SW 1271 (cell line): Measurements from ENCODE around the gene ABCB6.
A peak's percentile ranks its signal among the peaks of the same experiment; 100 is the strongest.

Experiments
- DNase-seq, 2 experiments: peaks; one replicate each; lab custom pipeline; 2025; lab: John Stamatoyannopoulos, UW

The ABCB6 gene

GRCh38 chr2:219184121-219184520 is 34.6 kb downstream of the ABCB6 start:
- no peak for DNase-seq

GRCh38 chr2:219183151-219183772 is 35.5 kb downstream of the ABCB6 start:
- no peak for DNase-seq

- DNase-seq, result no peak
These were observed 36.2 kb downstream of the ABCB6 start for GRCh38 chr2:219182331-219183150.

GRCh38 chr2:219181531-219181930 is 37.2 kb downstream of the ABCB6 start:
- DNase-seq, result no peak

GRCh38 chr2:219180961-219181360 is 37.8 kb downstream of the ABCB6 start:
- DNase-seq, result no peak

- no peak for DNase-seq
These were observed 38.9 kb downstream of the ABCB6 start for GRCh38 chr2:219179601-219180465.

- DNase-seq, result peak in 1 of 2 experiments; percentile 29
These were observed 40.2 kb downstream of the ABCB6 start for GRCh38 chr2:219178377-219179175.

GRCh38 chr2:219177552-219178376 is 41.0 kb downstream of the ABCB6 start, which contains the start of gene RETREG2:
Gene RETREG2, plus strand, starts transcription at chr2:219178275. Its CDS starts 78 bp downstream, at chr2:219178353.
- DNase-seq, result peak; percentile 55 to 84

- DNase-seq, result peak; percentile 39 to 77
These were observed 41.8 kb downstream of the ABCB6 start, which contains the start of gene CNPPD1 for GRCh38 chr2:219176818-219177551. Gene CNPPD1, minus strand, starts transcription at chr2:219176925. Its CDS starts 97 bp downstream, at chr2:219176828.

- DNase-seq, result peak in 1 of 2 experiments; percentile 51
These were observed 42.6 kb downstream of the ABCB6 start for GRCh38 chr2:219175928-219176817.

- no peak for DNase-seq
These were observed 43.3 kb downstream of the ABCB6 start for GRCh38 chr2:219175486-219175885.

- DNase-seq, result no peak
These were observed 44.0 kb downstream of the ABCB6 start for GRCh38 chr2:219174801-219175200.

GRCh38 chr2:219174146-219174545 is 44.6 kb downstream of the ABCB6 start:
- no peak for DNase-seq

GRCh38 chr2:219173176-219173575 is 45.6 kb downstream of the ABCB6 start:
- DNase-seq, result no peak

- no peak for DNase-seq
These were observed 46.3 kb downstream of the ABCB6 start for GRCh38 chr2:219172231-219173154.

- DNase-seq, result peak in 1 of 2 experiments; percentile 9
These were observed 47.5 kb downstream of the ABCB6 start for GRCh38 chr2:219171231-219171651.

GRCh38 chr2:219169930-219170654 is 48.7 kb downstream of the ABCB6 start, which contains the start of gene SLC23A3:
Gene SLC23A3, minus strand, starts transcription at chr2:219170029. Its CDS starts 45 bp downstream, at chr2:219169984.
- no peak for DNase-seq
